GM19468 (cell line): ENCODE results near the gene PXYLP1.
A peak's percentile ranks its signal among the peaks of the same experiment; 100 is the strongest.

ENCODE experiments used
- ATAC-seq: cut with Tn5 transposase; IDR thresholded peaks from one replicate; pipeline ENCODE4 v1.9.1; 2021; ENCODE audit warnings: mild to moderate bottlenecking, moderate library complexity, moderate number of reproducible peaks; ENCODE audit not compliant: unreplicated experiment; ENCODE audit errors: extremely low read depth

The PXYLP1 gene

GRCh38 chr3:141246224-141246957 lies 14.8 kb downstream of the PXYLP1 start:
- no peak for ATAC-seq

GRCh38 chr3:141246958-141247301 lies 15.3 kb downstream of the PXYLP1 start:
- no peak for ATAC-seq

GRCh38 chr3:141248064-141248463 lies 16.4 kb downstream of the PXYLP1 start:
- no peak for ATAC-seq

- no peak for ATAC-seq
Observed at GRCh38 chr3:141249041-141249440, 17.4 kb downstream of the PXYLP1 start.

GRCh38 chr3:141250342-141250741 lies 18.7 kb downstream of the PXYLP1 start:
- no peak for ATAC-seq

GRCh38 chr3:141250828-141251227 lies 19.2 kb downstream of the PXYLP1 start:
- no peak for ATAC-seq

- ATAC-seq, result no peak
Observed at GRCh38 chr3:141253326-141253725, 21.7 kb downstream of the PXYLP1 start.

- no peak for ATAC-seq
Observed at GRCh38 chr3:141253811-141254210, 22.2 kb downstream of the PXYLP1 start.

GRCh38 chr3:141255137-141255845 lies 23.7 kb downstream of the PXYLP1 start:
- no peak for ATAC-seq

GRCh38 chr3:141255846-141256261 lies 24.2 kb downstream of the PXYLP1 start:
- ATAC-seq, result no peak

- ATAC-seq, result no peak
Observed at GRCh38 chr3:141256820-141257219, 25.2 kb downstream of the PXYLP1 start.

- no peak for ATAC-seq
Observed at GRCh38 chr3:141257961-141258360, 26.3 kb downstream of the PXYLP1 start.

GRCh38 chr3:141258973-141259372 lies 27.3 kb downstream of the PXYLP1 start:
- no peak for ATAC-seq

- ATAC-seq, result no peak
Observed at GRCh38 chr3:141259821-141260629, 28.4 kb downstream of the PXYLP1 start.

GRCh38 chr3:141260630-141260927 lies 29.0 kb downstream of the PXYLP1 start:
- ATAC-seq, result no peak

- ATAC-seq, result no peak
Observed at GRCh38 chr3:141261472-141262307, 30.1 kb downstream of the PXYLP1 start.

- ATAC-seq, result no peak
Observed at GRCh38 chr3:141262308-141262705, 30.7 kb downstream of the PXYLP1 start.

GRCh38 chr3:141266186-141266585 lies 34.6 kb downstream of the PXYLP1 start:
- no peak for ATAC-seq

- peak; percentile 29 for ATAC-seq
Observed at GRCh38 chr3:141266797-141267555, 35.4 kb downstream of the PXYLP1 start.

GRCh38 chr3:141267629-141268028 lies 36.0 kb downstream of the PXYLP1 start:
- no peak for ATAC-seq
